T-helper 22 cell (primary cell): ENCODE data around the gene OR52H1.

Experiments
- DNase-seq: peaks from one replicate; pipeline ENCODE4 v3.0.0-alpha.2; 2020; ENCODE audit warnings: low read depth

The OR52H1 gene

DNA sequence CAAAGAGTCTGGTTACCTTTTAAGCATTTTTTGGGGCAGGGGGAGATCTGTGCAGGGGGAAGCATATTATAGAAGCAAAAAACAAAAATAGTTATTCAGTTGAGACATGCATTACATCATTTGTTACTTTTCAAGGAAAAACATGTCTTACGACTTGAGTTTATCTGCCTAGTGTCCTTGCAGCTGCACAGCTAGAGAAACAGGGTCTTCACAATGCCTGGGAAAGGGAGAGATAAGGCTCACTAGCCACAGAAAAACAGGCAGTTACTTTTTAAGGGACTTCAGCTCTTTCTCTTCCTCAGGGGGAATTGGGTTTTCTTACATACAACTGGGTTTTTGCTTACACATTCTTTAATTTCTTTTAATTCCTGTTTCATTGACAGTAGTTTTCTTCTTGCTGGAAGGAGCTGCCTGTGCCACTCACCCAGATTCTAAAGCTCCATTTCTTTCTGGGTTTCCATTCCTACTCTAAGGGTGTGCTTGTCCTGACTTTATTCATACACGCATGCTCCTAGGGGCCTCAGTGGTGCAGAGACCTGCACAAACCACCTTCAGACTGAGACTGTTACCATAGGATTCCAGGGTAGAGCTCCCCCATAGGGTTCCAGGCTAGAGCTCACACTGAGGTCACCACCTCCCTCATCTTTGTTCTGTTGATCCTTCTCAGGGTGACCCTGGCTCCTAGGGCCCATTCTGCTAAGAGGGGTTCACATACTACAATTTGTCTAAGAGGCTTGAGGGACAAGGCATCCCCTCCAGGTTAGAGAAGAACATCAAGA, 17.1 kb downstream of the OR52H1 start:
- DNase-seq = no peak

DNA sequence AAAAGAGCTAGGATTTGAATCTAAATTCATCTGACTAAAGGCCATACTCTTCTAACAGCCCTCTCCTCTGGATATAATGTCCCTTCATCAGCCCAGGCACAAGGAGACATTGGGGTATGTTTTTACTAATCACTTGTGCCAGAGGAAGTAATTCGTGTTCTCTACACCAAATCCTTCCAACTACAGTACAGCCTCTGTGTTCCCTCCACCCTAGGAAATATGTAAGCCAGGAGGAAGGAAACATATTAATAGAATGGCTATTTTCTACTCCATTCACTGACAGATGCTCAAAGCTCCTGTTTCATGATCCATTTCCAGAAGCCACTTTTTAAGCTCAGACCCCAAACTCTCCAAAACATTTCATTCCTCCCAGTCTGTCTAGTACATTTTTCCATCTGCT, 19.8 kb downstream of the OR52H1 start:
- no peak for DNase-seq

DNA sequence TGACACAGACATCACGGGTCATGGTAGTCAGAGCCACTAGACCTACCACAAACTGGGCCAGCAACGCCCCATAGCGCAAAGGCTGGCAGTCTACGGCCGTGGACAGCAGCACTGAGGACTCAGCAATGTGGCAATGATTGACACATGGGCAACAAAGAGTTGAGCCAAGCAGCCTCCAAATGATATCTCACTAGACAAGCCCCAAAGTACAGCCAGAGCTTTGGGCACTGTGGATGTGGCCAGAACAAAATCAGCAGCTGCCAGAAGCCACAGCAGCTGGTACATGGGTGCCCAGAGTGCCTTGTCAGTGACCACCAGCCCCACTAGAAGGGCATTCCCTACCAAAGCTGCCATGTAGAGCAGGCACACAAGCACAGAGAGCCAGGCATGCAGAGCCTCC, 20.6 kb downstream of the OR52H1 start:
- no peak for DNase-seq

DNA sequence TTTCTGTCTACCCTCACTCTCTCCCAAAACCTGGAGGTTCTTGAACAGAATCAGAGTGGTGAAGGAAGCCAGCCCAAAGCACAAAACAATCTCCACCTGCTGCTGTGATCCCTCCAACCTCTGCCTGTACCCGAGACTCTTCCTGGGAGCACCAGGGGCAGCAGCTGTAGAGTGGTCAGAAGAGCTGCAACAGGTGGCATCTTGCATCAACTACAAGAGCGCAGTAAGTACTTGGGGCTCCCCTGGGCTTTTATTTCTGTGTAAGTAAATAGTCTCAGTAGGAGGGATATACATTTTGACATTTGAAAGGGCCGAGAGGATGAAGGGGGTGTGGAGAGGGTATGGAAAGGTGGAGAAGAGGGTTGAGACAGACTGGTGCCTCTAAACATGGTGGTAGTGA, 23.6 kb downstream of the OR52H1 start:
- DNase-seq = no peak

DNA sequence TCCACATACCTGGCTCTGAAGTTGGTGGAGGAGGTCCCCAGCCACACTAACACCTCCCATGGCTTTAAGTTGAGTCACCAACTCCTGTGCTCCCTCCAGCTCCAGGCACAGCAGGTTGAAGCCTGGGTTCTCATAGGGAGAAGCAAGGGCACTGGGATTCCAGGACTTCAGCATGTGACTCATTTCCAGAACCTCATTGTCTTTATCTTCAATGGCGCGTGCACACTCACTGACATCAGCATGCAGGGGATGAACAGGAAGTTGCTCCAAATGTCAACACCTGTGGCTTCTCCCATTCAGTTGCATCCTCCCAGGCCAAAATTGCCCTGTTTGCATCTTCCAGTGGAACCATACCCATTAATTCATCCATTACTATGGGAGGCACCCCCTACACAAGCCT, 26.0 kb downstream of the OR52H1 start:
- no peak for DNase-seq

DNA sequence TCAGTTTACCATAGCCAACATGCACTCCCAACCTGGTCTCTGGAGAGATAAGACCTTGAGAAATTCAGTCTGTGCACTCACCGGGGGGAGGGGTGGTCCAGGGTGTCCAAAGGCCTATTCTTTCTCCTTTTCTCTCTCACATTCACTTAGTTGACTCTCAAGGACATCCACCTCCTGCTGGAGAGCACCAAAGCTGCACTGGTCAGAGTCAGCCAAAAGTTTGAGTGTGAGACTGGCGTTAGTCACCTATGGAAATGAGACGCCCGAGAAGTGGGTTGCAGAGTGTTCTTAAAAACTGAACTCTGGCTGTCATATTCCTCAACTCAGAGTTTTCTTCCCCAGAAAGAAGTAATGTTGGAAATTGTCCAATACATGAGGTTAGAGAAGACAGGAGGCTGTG, 26.8 kb downstream of the OR52H1 start:
- no peak for DNase-seq

DNA sequence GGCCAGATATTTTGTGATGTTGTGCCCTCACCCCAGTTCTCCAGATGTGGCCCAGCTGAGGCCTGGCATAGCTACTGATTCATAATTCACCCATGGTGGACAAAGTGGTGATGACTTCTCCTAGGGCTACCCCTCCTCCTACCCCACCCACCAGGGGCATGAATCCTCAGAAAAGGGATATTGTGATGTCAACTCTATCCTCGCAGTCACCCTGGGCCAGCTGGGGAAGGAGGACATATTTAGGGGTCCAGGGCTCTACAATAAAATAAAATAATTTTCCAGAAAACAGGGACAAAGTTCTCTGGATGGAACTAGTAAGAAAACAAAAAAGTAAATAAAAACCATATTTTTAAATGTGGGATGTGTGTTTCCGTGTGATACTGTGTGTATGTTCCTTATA, 31.7 kb downstream of the OR52H1 start, which contains the start of gene UBQLNL:
UBQLNL (minus strand) TSS at position 101 of the 400 bp plus-strand sequence. CDS start 258 bp downstream, outside the sequence.
- DNase-seq = no peak

DNA sequence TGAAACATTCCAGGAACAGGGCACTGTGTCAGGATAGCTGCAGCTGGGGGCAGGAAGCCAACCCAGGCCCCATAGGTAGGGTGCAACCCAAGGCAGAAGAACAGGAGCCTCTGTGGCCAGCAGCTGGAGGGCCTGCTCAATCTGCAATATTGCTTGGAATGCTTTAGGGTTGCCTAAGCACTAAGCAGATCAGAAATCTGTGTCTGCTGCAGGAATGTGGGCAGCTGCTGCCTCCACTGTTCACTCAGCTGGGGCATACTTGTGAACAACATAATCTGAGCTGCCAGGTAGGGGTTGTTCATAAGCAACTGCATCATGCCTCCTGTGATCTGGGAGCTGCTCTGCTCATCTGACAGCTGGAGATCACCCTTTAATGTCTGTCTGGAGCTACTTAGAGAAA, 33.5 kb downstream of the OR52H1 start:
- no peak for DNase-seq

DNA sequence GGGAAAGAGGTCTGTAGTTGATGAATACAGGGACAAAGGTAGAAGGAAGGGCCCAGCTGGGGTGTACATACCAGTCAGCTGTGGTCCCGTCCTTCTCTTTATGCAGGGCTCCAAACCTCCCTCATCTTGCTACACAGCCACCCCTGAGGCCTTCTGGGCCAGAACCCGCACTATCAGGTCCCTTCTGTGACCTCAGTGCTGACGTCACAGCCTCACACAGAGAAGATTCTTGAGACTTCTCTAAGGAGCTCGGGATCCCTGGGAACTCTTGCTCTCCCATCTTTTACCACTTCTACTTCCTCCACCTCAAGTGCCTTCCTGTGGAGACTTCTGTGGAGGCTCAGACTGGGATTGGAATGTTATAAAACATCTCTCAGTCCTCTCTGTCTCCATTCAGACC, 38.5 kb downstream of the OR52H1 start, which contains the start of gene UBQLN3:
UBQLN3 (minus strand) TSS at position 155 of the 400 bp plus-strand sequence. CDS start 399 bp downstream, outside the sequence.
- no peak for DNase-seq

DNA sequence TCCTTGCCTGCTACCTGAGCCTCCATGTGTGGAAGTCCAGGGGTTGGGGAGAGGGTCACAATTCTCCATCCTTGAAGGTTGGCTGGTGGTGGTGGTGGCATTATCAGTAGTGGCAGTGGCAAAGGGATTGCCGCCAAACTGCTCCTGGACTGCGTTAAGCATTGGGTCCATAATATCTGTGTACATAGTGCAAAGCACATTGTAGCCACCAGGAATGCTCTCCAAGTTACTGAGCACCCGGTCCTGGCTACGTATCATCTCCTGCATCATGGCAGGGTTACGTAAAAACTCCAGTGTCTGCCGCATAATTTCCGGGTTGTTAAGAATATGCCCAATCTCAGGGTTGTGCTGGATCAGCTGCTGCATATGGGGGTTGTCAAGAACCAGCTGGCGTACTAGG, 39.7 kb downstream of the OR52H1 start:
- DNase-seq = no peak

DNA sequence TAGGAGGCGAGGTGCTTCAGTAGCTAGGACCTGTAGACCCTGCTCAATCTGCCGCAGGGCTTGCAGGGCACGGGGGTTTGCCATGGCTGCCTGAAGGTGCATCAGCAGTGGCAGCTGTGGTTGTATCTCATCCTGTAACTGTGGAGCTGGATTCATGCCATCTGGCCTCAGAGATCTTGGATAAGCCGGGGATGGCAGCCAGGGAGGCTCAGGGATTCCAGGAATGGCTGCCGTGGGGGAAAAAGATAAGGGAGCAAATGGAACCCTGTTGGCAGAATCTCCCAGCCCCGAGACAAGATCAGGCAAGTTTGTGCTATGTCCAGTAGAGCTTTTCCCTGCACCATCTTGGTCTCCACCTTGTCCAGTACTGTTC, 40.4 kb downstream of the OR52H1 start:
- DNase-seq = no peak

DNA sequence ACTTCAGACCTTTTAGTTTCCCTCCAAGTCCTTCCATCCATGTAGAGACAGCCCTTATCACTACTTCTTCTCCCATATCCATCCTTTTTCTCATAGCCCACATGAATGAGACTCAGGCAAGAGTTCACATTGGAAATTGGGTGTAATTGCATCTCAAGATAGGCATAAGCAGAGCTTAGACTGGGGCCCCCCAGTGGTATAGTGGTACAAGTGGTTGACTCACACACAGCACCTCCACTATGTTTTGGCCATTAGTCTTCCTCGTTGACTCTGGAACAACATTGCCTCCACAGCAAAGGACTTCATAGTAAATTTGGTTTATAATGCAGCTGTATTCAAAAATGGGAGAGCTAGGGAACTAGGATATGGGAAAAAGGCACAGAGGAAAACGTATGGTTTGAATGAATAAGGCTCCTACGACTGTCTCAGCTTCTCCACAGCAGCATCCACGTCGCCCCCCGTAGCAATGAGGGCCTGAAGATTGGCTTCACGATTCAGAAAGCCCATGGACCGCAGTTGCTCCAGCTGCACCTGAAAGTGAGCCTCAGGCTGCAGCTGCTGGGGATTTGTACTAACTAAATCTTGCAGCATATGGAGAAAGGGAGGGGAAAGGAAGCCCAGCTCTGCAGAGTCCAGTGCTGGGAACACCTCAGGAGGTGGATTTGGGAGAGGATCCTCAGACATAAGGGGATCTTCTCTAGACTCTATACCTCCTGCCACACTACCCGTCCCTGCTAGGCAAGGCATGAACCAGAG, 41.0 kb downstream of the OR52H1 start:
- DNase-seq = no peak

DNA sequence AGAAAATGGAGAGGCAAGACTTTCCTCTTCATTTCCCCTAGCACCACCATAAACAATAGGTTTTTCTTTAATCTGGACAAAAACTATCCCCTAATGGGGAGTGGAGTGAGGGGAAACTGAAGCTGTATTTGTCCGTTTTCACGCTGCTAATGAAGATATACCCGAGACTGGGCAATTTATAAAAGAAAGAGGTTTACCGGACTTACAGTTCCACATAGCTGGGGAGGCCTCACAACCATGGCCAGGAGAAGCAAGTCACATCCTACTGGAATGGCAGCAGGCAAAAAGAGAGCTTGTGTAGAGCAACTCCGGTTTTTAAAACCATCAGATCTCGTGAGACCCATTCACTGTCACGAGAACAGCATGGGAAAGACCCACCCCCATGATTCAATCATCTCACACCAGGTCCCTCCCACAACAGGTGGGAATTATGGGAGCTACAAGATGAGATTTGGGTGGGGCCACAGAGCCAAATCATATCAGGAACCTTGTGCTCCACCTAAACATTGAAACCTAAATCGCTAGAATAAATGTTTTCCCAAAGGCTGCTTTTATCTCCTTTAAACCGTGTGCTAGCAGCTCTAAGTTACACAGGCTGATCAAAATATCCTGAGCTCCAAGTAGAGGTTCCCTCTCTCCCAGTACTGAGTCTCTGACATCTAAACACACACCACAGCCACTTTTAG, 42.8 kb downstream of the OR52H1 start:
- DNase-seq = no peak

DNA sequence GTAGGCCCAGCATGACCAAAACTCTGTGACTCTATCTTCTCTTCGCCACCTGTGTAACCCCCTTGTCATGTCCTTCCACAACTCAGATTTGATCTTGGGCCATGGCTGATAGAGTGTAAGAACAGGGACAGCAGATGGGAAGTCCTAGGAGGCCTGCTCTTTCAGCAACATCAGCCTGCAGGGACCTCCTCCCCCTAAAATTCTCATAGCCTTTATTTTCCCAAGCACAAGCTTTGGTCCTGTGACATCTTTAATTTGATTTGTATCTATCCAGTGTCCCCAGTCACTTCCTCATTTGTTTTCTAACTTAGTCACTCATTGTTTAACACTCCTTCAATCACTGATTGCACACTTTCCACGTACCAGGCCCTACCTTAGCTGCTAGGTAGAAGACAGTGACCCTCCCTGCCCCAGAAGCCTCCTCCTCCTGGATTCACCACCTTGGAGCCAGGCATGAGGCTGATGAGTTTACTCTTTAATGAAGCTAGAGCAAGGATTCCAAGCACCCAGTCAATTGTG, 43.9 kb downstream of the OR52H1 start:
- DNase-seq = no peak

DNA sequence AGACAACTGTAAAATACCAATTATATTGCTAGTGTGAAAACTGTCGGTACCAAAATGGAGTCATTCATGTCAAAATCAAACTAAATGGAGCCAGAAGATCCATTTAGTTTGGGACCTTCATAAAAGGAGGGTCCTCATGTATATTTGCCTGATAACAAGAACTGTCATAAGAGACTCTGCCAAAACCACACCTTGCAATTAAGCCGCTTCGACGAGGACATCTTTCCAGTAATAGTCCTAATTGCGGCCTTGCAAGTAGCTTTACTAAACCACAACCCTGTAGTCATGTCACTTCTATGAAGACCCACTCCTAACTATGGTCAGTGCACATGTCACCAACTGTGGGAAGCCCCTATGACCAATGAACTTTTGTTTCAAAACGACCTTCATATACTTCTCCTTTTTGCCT, 47.9 kb downstream of the OR52H1 start:
- DNase-seq = no peak

DNA sequence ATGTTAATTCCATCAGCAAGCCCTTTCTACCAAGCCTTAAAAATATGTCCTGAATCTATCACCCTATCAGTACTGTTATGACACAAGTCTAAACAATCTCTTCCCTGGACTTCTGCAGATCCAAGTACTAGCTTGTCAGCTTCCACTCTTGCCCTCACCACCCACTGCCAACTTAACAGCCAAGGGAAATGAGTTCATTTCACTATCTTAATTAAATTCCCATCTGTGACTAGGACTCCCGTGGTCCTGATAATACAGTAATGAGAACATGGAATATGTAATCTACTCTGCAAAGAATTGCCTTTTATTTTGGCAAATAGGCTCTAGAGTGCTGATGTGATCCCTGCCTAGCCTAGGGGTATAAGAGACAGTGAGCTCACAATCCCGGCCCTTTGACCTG, 48.7 kb downstream of the OR52H1 start:
- no peak for DNase-seq
